GM18502 (cell line): Measurements from ENCODE around the gene ALOX15.
"Not testable (repeated sequence)": the region's sequence is repeated elsewhere in the genome, so short reads cannot be mapped to it uniquely, and the experiment has no call there.

Experiments used
- ATAC-seq: cut with Tn5 transposase; IDR thresholded peaks from one replicate; pipeline ENCODE4 v1.9.1; 2021; ENCODE audit warnings: mild to moderate bottlenecking; ENCODE audit not compliant: unreplicated experiment, poor library complexity

The ALOX15 gene

DNA sequence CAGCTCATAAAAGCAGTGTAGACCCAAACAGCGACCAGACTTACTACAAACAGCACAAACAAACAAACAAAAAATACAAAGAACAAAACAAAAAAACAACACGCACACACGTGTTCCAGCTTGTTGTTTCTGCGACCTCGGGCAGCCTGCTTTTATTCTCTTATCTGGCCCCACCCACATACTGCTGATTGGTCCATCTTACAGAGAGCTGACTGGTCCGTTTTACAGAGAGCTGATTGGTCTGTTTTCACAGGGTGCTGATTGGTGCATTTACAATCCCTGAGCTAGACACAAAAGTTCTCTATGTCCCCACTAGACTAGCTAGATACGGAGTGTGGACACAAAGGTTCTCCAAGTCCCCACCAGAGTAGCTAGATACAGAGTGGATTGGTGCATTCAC lies 14.5 kb upstream of the ALOX15 start:
- ATAC-seq, result not testable (repeated sequence)

DNA sequence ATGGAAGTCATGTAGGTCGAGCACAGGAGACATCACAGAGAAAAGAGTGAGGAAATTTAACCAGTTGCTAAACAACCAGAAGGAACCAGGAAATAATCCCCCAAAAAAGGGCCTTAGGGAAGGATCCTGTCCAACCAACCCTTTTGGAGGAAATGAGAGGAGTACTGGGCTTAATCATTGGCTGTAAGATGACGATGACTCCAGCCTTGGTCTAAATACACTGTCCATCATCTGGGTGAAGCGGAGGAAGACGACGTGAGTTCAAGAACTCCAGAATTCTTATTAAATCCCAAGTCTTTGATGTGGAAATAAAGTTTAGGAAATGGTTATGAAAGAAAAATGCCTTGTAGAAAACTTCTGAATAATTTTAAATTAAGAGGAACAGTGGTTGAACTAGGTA lies 11.5 kb upstream of the ALOX15 start:
- no peak for ATAC-seq

DNA sequence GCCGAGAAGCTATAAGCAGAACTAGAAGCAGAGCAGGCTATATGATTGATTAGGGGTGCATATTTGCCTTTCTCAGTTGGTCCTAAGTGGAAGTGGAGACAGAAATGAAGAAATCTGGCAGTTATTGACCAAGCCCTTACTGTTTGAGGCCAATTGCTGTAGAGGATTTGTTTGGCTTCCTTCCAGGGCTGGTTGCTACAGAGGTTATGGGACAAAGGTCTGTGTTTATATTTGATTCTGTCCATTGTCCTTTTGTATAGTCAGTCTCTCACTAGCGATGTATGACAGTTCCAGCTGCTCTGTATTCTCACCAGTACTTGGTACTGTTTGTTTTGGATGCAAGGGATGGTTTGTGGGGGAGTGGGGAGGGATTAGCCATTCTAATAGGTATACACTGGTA lies 7.3 kb upstream of the ALOX15 start:
- ATAC-seq, result no peak

DNA sequence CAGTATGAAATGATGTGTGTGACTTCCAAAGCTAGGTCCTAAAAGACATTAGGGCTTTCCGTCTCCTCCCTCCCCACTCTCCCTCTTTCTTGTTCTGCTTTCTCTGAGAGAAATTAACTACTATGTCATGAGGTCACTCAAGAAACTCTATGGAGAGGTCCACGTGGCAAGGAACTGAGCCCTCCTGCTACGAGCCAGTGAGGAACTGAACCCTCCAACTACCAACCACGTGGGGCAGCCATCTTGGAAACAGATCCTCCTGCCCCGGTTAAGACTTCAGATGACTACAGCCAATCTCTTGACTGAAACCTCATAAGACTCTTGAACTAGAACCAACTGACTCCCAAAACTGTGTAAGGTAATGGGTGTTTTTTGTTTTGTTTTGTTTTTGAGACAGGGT lies 4.2 kb upstream of the ALOX15 start:
- ATAC-seq, result no peak

DNA sequence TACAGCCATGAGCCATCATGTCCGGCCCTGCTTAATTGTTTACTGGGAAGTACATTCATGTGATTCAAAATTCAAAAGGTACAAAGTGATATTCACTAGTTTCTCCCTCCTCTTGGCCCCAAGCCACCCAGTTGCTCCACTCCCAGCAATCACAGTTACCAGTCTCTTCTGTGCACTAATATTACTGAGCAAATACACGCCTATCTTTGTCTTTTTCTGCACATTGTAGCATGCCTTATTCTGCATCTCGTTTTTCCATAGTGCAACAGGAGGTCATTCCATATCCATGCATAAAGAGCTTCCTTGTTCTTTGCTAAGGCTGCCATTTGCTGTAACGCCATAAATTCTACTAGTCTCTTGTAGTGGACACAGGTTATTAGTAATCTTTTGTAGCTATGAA lies 2.2 kb upstream of the ALOX15 start:
- no peak for ATAC-seq

DNA sequence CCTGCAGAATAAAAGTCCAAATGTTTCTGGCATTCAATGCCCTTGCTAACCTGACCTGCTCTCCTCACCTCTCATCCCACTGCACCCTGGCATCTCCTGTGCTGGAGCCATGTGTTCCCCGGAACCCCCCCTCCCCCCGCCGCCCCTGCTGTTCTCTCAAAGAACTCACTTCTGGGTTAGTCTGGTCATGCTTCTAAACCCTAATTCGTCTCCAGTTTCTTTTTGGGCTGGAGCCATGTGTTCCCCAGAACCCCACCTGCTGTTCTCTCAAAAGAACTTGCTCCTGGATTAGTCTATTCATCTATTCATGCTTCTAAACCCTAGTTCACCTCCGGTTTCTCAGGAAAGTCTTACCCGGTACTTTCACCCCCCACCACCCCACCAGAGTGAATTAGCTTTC lies 808 bp upstream of the ALOX15 start:
- no peak for ATAC-seq

DNA sequence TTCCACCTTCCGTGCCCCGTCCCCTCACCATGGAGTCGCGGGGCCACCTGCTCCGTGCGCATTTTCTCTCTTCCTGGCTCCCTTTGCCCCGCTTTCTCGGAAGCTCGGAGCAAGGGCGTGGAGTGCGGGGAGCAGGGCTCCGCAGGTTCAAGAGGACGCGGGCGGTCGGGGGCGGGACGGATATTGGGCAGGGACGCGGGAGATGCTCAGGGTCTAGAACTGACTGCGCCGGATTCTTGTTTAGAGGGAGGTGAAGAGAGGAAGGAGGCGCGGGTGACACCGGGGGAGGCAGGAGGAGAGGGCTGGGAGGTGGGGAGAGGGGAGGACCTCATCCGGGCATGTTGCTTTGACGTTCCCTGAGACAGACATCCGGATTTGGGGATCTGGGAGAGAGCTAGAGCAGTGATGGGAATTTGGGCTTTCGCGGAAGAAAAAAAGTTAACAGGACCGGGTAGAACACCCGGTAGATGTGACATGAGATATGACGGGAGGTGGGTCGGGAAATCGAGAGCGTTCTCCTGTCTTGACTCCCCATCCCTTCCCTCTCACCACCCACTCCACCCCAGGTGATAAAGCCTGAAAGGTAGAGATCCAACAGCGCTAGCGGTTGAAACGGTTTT lies 799 bp downstream of the ALOX15 start:
- ATAC-seq, result not testable (repeated sequence)

DNA sequence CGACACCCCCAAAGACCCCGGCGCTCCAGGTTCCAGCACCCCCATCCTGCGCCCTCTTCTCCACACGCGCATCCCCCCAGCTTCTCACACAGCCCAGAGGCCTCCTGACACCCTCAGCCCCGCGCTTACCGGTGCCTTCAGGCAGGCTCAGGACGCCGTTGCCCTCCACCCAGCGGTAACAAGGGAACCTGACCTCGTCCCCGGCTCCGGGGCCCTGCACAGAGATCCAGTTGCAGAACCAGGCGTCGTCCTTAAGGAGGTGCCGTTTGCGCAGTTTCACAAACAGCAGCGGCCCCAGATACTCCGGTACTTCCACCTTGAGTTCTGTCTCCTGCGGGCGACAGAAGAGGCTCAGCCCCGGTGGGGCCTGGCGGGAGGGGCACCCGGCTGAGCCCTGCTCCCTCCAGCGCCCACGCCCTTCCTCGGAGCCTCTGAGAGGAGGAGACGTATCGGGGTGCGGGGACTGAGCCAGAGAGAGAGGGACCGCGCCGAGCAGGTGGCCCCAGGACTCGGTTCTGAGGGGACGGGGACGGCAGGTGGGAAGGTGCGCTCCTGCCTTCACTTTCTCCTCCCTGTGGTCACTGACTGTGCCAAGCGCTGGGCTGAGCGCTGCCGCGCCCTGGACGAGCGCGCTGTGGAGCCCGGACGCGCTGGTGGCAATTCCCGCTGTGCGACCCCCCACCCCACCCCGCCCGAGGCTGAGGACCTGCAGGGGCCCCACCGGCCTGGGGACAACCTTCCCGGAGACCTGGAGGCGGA lies 2.0 kb downstream of the ALOX15 start:
- not testable (repeated sequence) for ATAC-seq

DNA sequence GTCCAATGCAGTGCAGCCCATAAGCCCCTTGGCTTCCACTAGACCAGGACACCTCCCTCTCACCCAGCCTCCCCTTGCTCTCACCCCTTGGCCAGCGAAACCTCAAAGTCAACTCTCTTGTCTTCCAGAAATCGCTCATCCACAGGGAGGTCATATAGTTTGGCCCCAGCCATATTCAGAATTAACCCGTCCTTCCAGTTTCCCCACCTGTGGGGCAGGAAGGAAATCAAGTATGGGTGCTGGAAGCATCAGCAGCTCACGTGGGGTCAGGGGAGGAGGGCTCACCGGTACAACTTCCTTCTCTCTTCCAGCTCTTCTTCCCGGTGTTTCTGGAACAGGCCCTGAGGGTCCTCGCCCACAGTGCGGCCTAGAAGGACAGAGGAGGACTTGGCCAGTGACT lies 2.7 kb downstream of the ALOX15 start:
- not testable (repeated sequence) for ATAC-seq

DNA sequence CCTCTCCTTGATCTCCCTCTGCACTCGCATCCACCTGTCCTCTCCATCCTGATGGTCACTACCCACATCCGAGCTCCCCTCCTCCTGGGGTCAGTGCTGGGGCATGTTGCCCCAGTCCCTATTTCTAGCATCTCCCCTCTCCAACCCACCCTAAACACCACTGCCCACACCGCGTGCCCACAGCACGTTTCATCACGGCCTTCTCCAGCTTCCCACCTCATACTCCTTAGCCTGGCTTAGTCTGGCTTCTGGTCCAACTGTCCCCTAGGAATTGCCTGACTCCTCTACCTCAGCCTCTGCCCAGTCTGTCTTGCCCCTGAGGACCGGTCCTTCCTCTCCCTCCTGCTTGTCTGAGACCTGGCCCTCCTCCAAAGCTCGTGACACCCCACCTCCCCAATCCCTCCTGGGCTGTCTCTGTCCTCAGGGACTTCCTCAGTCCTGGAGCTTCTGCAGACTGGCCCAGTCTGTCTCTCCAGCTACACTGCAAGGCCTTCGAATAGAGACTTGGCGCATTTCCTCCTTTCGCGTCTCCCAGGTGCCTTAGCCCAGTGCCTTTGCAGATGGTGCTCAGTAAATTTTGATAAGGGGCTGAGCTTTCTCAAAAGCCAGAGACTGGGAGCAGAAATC lies 4.9 kb downstream of the ALOX15 start:
- ATAC-seq, result no peak

DNA sequence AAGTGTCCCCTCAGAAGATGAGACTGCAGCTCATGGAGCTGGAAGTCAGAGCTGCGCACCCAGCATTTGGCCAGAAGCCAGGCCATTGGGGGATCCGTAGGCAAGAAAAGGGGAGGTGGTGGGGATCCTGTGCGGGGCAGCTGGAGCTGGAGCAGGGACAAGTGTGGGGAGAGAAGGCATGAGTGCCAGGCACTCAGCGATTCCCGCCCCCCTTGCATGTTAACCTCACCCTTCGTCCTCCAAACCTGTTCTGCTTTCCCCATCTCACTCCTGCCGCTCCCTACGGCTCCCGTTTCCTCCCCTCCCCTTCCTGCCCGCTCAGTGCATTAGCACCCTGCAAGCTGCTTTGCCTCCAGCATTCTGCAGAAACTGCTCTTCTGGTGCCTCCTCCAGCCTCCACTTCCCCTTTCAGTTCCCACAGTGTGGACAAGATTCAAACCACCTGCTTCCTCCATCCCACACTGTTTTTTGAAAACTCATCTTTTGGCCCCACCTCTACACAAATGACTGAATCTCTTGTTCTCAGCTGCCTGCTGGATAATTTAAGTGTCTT lies 5.6 kb downstream of the ALOX15 start:
- no peak for ATAC-seq

DNA sequence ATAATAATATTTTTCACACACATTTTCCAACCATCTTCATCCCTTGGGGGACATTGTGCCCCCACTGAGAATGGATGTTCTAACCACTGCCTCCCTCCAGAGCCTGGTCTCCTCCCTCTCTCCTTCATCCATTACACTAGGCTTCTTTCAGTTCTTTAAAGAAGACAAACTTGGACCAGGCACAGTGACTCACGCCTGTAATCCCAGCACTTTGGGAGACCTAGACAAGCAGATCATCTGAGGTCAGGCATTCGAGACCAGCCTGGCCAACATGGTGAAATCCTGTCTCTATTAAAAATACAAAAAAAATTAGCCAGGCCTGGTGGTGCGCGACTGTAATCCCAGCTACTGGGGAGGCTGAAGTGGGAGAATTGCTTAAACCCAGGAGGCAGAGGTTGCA lies 6.5 kb downstream of the ALOX15 start:
- no peak for ATAC-seq

DNA sequence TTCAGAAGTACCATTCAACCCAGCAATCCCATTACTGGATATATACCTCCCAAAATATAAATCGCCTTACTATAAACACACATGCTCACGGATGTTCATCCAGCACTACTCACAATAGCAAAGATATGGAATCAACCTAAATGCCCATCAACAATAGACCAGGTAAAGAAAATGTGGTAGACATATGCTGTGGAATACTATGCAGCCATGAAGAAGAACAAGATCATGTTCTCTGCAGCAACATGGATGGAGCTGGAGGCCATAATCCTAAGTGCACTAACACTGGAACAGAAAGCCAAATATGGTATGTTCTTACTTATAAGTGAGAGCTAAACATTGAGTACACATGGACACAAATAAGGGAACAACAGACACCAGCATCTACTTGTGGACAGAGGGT lies 7.8 kb downstream of the ALOX15 start:
- ATAC-seq, result no peak

DNA sequence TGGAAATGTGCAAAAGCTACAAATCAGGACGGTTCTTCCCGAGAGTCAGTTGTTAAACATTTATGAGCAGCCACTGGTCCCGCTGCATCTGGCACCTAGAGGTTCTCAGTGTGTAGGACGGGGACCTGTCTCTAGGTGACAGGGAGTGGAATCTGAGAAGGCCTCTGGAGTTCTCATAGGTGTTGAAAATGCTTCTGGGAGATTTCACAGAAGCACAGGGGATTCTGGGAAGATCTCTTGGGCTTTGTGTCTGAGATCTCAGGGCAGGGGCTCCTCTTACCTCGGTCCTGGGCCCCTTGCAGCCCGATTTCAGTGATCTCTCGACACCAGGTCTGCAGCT lies 8.9 kb downstream of the ALOX15 start:
- no peak for ATAC-seq

DNA sequence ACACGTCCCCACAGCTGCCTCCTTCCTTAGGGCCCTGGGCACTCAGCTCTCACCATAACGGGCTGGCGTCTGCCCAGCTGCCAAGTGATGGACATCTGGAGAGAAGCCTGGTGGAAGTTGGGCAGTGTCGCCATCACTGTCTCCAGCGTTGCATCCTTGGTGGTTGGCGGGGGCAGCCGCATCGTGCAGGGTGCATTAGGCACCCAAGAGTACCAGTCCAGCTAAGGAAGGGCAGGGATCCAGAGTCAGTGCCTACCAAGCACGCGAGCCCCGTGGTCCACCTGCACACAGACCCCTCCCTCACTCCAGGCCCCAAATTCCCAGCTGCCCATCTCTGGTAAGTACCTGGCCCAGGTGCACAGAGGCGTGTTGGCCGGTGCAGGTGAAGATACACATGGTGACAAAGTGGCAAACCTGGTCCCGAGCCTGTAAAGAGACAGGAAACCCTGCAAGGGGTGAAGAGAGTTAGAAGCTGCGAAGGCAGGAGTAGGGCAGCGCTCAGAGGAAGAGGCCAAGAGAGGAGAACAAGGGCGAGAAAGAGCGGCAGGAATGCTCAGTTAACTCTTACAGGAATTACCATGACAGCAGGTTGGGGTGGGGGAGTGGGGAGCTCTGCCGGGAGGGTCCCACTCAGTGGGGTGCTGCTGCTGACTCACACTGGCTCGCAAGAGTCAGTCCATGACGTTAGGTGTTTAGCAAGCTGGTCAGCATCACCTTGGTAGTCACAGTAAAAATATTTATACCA lies 9.5 kb downstream of the ALOX15 start:
- no peak for ATAC-seq

DNA sequence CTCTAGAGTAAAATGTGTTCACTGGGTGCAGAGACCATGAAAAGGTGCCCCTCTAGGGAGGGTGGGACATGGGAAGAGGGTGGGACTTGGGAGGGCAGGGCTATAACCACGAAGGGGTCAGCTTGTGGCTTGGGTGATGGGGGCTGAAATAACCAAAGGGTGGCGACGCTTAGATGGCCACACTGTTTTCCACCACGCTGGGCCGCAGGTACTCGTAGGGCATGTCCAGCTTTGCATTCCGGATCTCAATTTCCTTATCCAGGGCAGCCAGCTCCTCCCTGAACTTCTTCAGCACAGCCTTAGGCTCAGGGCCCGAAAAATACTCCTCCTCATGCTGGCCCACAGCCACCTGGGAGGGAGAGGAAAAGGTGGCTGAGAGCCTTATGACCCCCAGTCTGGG lies 10.0 kb downstream of the ALOX15 start:
- ATAC-seq, result no peak

DNA sequence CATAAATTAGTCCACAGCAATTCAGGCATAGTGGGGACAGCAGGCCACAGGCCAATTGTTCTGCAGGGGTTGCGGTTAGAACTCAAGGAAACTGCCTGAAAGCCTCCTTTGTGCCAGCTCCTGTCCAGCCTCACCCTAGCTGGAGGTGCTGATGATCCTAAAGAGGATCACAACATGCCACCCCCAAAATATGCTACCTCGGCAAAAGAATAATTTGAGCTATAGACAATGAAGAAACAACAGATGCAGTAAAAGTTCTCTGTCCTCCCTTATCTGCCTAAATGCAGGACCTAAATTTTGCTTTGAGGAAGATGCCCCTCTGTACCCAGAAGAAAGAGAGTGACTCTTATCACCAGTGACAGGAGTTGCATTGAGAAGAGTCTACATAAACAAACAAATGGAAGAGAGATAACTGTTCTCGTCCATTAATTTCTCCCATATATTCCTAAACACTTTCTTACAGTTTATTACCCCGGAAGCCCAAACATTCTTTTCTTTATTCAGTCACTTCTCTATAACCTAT lies 14.7 kb downstream of the ALOX15 start:
- ATAC-seq, result no peak

DNA sequence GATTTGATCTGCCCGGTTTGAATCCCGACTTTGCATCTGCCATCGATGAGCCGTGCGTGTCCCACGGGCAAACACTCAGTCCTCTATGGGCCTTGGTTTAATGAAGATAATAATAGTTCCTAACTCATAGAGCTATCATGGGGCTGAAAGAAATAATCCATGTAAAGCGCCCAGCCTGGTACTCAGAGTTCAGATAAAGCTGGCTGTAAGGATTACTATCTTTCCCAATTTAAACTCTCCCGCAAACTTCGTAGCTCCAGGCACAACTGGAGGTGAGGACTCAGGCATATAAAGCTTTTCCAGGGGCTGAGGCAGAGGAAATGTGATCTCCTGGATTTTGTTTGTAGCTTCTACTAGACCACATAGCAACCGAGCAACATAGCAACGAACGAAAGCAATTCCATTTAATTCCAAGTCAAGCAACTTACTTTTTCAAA lies 16.3 kb downstream of the ALOX15 start:
- no peak for ATAC-seq

DNA sequence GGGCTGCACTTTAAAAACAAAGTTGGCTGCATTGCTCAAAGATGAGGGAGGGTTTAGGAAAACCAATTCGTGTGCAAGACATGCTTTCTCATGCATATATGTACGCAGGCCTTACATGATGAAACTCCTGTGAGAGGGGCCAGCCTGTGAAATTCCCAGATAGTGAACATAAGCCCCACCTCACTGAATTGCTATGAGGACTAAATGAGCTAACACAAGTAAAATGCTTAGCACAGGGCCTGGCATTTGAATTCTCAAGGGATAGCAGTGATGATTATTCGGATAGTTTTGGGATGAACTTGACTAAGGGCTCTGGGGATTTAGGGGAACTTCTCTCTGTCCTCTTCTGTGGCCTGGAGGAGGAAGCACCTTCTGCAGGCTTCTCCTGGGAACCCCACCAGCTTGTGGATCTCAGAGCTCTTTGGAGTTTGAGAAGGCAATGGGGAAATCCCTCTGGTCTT lies 17.0 kb downstream of the ALOX15 start:
- not testable (repeated sequence) for ATAC-seq

DNA sequence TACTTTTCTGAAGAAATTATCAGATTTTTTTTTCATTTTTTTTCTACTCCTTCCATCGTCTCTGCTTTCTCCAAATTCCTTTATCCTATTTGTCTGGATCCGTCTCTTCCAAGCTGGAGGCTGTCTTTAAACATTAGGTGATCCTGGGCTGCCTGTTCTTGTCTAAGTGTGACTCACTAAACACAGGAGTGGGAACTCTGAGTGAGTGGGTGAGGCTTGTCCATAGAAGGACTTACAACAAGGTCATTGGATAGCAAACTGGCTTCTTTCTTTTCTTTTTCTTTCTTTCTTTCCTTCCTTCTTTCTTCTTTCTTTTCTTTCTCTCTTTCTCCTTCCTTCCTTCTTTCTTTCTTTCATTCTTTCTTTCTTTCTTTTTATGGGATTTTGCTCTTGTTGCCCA lies 18.2 kb downstream of the ALOX15 start:
- no peak for ATAC-seq
